Hepatocyte (in vitro differentiated cells): Measurements from ENCODE around the gene LSM12.

Experiments
- EZH2 ChIP-seq: fragments of 200-600 bp; sonication (generic); IDR thresholded peaks from 2 replicates; pipeline ENCODE4 v1.6.1; 2016; ENCODE audit warnings: antibody characterized with exemption, mild to moderate bottlenecking, borderline replicate concordance
- EZH2phosphoT487 ChIP-seq: fragments of 200-600 bp; sonication (generic); IDR thresholded peaks from one replicate; pipeline ENCODE4 v1.6.1; 2018; ENCODE audit warnings: antibody characterized with exemption, mild to moderate bottlenecking, low read depth, moderate library complexity; ENCODE audit not compliant: unreplicated experiment, severe bottlenecking
- TF ChIP-seq, protein P1 (sequence below): fragments of 200-600 bp; sonication (generic); IDR thresholded peaks from 2 replicates; pipeline ENCODE4 v1.5.1; 2016; ENCODE audit warnings: antibody characterized with exemption, mild to moderate bottlenecking; ENCODE audit not compliant: poor library complexity

DNA sequence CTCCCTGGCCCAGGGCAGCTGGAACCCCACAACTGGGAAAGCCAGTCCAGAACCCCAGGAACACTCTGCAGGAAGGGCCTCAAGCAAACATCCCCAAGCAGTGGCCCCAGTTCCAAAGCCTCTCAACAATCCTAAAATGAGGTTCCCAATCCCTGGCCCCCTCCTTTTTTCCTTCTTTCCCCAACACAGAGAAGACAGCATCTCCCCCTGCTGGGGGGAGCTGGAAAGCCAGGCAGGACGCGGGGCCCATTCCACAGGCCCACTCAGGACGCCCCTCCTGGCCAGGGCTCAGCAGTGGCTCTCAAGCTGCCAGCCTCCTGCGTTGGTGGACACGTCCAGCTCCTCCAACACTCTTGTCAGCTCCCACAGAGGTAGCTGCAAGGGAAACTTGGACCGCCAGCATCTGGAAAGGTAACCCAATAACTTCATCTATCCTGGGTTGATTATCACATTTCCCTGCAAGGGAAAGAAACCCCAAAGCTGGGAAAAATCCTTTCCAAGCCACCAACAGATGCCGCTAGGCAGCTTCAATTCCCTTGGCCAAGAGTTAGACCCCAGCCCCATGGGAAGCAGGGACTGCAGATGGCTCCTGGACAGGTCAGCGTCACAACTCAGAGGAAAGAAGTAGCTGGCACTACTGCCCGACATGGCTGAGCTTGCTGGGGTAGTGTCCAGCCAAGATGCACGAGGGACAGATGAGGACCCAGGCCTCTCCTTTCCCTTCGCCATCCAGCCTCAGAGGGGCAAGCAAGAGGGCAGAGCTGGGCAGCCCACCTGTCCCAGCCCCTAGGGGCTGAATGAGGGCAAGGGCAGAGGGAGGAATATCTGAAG is 49.3 kb upstream of the LSM12 start:
- TF ChIP-seq, protein P1, sequence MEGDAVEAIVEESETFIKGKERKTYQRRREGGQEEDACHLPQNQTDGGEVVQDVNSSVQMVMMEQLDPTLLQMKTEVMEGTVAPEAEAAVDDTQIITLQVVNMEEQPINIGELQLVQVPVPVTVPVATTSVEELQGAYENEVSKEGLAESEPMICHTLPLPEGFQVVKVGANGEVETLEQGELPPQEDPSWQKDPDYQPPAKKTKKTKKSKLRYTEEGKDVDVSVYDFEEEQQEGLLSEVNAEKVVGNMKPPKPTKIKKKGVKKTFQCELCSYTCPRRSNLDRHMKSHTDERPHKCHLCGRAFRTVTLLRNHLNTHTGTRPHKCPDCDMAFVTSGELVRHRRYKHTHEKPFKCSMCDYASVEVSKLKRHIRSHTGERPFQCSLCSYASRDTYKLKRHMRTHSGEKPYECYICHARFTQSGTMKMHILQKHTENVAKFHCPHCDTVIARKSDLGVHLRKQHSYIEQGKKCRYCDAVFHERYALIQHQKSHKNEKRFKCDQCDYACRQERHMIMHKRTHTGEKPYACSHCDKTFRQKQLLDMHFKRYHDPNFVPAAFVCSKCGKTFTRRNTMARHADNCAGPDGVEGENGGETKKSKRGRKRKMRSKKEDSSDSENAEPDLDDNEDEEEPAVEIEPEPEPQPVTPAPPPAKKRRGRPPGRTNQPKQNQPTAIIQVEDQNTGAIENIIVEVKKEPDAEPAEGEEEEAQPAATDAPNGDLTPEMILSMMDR, result peak; percentile 70
- TF ChIP-seq EZH2 (no peak), EZH2phosphoT487 (no peak)
